OCI-LY3 (cell line): Measurements from ENCODE around the gene PI16.

Source experiments
- H2AFZ ChIP-seq: fragments of 200-600, 300-600 bp; shearing (Covaris generic); 2 replicates; pipeline ENCODE4 v1.6.0; 2014; ENCODE audit warnings: antibody characterized with exemption, low read depth, low read length
- H3K27ac ChIP-seq: fragments of 200-600, 300-600 bp; sonication (generic); 2 replicates; pipeline ENCODE4 v1.5.1; 2014; ENCODE audit warnings: mild to moderate bottlenecking, low read length, moderate library complexity, mixed read lengths
- H3K27me3 ChIP-seq: fragments of 200-600, 300-600 bp; sonication (generic); 2 replicates; pipeline ENCODE4 v1.6.1; 2014; ENCODE audit warnings: low read depth, low read length, mixed read lengths
- H3K36me3 ChIP-seq: fragments of 200-600, 300-600 bp; sonication (generic); replicated peaks from 2 replicates; pipeline ENCODE3; 2014; ENCODE audit warnings: low read depth, low read length, mixed read lengths
- H3K4me1 ChIP-seq: fragments of 300-600, 200-600 bp; sonication (generic); 2 replicates; pipeline ENCODE4 v1.6.1; 2014; ENCODE audit warnings: low read length, mixed read lengths
- H3K4me2 ChIP-seq: fragments of 200-600, 300-600 bp; sonication (generic); 2 replicates; pipeline ENCODE4 v1.6.1; 2014; ENCODE audit warnings: low read length, mixed read lengths
- H3K4me3 ChIP-seq: fragments of 300-600, 200-600 bp; sonication (generic); 2 replicates; pipeline ENCODE4 v1.5.1; 2014; ENCODE audit warnings: antibody characterized with exemption, mild to moderate bottlenecking, low read length, moderate library complexity
- H3K79me2 ChIP-seq: fragments of 300-600, 200-600 bp; shearing (Covaris generic); 2 replicates; pipeline ENCODE4 v1.6.1; 2014; ENCODE audit warnings: mild to moderate bottlenecking, low read length, mixed read lengths
- H3K9ac ChIP-seq: fragments of 300-600, 200-600 bp; shearing (Covaris generic); 2 replicates; pipeline ENCODE4 v1.6.0; 2014; ENCODE audit warnings: mild to moderate bottlenecking, low read length, moderate library complexity
- H3K9me3 ChIP-seq: fragments of 200-600, 300-600 bp; shearing (Covaris generic); 2 replicates; pipeline ENCODE4 v1.6.1; 2014; ENCODE audit warnings: low read length, mixed read lengths; ENCODE audit not compliant: insufficient read depth
- H4K20me1 ChIP-seq: fragments of 200-600, 300-600 bp; sonication (generic); 2 replicates; pipeline ENCODE4 v1.6.1; 2016; ENCODE audit warnings: low read length, mixed read lengths; ENCODE audit not compliant: insufficient read depth
- CTCF ChIP-seq: fragments of 200-600, 300-600 bp; sonication (generic); IDR thresholded peaks from 2 replicates; pipeline ENCODE4 v1.5.1; 2014; ENCODE audit warnings: antibody characterized with exemption, low read length, low read depth
- EZH2phosphoT487 ChIP-seq: fragments of 200-600 bp; shearing (Covaris generic); IDR thresholded peaks from 2 replicates; pipeline ENCODE4 v1.6.1; 2018; ENCODE audit warnings: antibody characterized with exemption, mixed run types, low read depth

Gene PI16

DNA sequence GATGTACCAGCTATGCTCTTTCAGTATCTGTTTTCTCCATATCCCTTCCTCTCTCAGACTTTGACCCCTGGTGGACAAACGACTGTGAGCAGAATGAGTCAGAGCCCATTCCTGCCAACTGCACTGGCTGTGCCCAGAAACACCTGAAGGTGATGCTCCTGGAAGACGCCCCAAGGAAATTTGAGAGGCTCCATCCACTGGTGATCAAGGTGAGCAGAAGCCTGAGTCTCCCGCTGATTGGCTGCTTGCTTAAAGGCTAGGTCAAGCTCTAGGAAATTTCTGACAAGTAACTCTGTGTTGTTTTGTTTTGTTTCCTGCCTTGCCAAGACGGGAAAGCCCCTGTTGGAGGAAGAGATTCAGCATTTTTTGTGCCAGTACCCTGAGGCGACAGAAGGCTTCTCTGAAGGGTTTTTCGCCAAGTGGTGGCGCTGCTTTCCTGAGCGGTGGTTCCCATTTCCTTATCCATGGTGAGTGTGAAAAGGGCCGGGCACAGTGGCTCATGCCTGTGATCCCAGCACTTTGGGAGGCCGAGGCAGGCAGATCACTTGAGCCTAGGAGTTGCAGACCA lies 40.2 kb upstream of the PI16 start:
- Histone ChIP-seq H3K4me2 (no peak overlapping the region), H3K4me3 (no peak overlapping the region), H3K9ac (no peak overlapping the region), H3K4me1 (no peaks in the 10 kb centered on the region), H3K79me2 (no peaks in the 10 kb centered on the region), H3K36me3 (peaks cover 5% of the 10 kb centered on the region), H3K27me3 (no peaks in the 10 kb centered on the region), H3K9me3 (no peaks in the 10 kb centered on the region), H4K20me1 (no peaks in the 10 kb centered on the region), H3K27ac (no peak overlapping the region), H2AFZ (no peak overlapping the region)
- peak; percentile 18; the same call in 1 of the 2 replicates for TF ChIP-seq CTCF
- TF ChIP-seq EZH2phosphoT487: no peak

- Histone ChIP-seq H3K36me3 (peaks cover 5% of the 10 kb centered on the region), H3K79me2 (no peaks in the 10 kb centered on the region), H3K4me1 (no peaks in the 10 kb centered on the region), H3K27ac (no peak overlapping the region), H3K9me3 (no peaks in the 10 kb centered on the region), H3K4me3 (no peak overlapping the region), H3K9ac (no peak overlapping the region), H2AFZ (no peak overlapping the region), H3K27me3 (no peaks in the 10 kb centered on the region), H4K20me1 (no peaks in the 10 kb centered on the region), H3K4me2 (no peak overlapping the region)
- no peak for TF ChIP-seq CTCF
- TF ChIP-seq EZH2phosphoT487: no peak
Observed at GRCh38 chr6:36915599-36915998, 38.9 kb upstream of the PI16 start.

DNA sequence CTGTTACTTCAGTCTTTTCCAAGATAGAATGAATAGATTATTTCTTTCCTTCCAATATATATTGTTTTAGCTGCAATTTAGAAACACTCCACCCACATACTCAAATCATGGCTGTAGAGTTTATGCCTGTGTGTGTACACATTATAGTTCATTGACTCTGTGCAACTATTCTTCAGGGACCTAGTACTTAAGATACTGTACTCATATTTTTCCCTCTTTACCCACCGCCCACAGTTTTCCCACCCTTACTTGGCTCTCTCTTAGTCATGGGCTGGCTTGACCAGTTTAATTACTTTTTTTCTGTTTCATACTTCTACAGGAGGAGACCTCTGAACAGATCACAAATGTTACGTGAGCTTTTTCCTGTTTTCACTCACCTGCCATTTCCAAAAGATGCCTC lies 38.4 kb upstream of the PI16 start:
- Histone ChIP-seq H4K20me1 (no peaks in the 10 kb centered on the region), H3K9ac (no peak overlapping the region), H3K36me3 (peaks cover 5% of the 10 kb centered on the region), H3K9me3 (no peaks in the 10 kb centered on the region), H3K4me1 (no peaks in the 10 kb centered on the region), H3K79me2 (no peaks in the 10 kb centered on the region), H3K27me3 (no peaks in the 10 kb centered on the region), H3K27ac (no peak overlapping the region), H2AFZ (no peak overlapping the region), H3K4me3 (no peak overlapping the region), H3K4me2 (no peak overlapping the region)
- no peak for TF ChIP-seq CTCF
- no peak for TF ChIP-seq EZH2phosphoT487

DNA sequence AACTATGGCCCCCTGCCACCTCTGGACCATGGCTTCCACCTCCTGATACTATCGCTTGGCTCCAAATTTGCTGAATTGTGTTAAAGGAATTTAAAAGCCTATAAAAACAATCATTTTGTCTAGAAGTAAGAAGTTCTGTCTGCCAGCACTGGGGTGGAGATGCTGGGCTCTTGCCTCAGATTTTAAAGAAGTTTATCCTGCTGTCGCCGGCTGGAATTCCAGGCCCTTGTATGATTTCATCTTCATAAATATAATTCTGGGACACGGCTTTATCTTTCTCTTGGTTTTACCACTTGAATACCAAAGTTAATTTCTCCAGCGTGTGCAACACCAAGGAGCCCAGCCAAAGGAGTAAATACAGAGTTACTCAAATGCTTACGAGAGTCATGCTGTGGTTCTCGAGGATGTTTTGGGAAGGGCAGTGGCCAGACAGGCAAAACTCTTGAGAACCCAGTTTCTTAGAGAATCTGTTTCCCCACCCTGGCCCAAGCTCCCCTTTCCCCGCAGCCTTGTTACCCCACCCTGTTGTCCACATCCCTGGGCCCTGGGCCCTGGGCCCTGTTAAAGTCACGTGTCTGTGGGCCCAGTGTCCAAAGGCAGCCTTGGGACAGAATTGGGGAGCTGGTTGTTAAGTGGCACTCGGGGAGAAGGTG lies 36.9 kb upstream of the PI16 start:
- Histone ChIP-seq H3K27me3 (no peaks in the 10 kb centered on the region), H3K9ac (no peak overlapping the region), H4K20me1 (no peaks in the 10 kb centered on the region), H3K36me3 (peaks cover 5% of the 10 kb centered on the region), H3K9me3 (no peaks in the 10 kb centered on the region), H3K79me2 (no peaks in the 10 kb centered on the region), H3K4me1 (no peaks in the 10 kb centered on the region), H2AFZ (no peak overlapping the region), H3K4me2 (no peak overlapping the region), H3K4me3 (no peak overlapping the region), H3K27ac (no peak overlapping the region)
- no peak for TF ChIP-seq EZH2phosphoT487
